NCI-H2227 (cell line): Measurements from ENCODE around the gene SLC43A3.
A peak's percentile ranks its signal among the peaks of the same experiment; 100 is the strongest.
"Not testable (repeated sequence)": the region's sequence is repeated elsewhere in the genome, so short reads cannot be mapped to it uniquely, and the experiment has no call there.

Source experiments
- DNase-seq: peaks from one replicate; lab custom pipeline; 2025; ENCODE audit not compliant: unreplicated experiment; lab: John Stamatoyannopoulos, UW

Gene SLC43A3

GRCh38 chr11:57460022-57460757 is 33.3 kb upstream of the SLC43A3 start, which contains the start of gene RTN4RL2:
Gene RTN4RL2, plus strand, starts transcription at chr11:57460528. Its CDS starts 338 bp downstream, at chr11:57460866.
- DNase-seq: peak; percentile 81

- DNase-seq: no peak
Observed at GRCh38 chr11:57459164-57460021, 32.5 kb upstream of the SLC43A3 start.

DNA sequence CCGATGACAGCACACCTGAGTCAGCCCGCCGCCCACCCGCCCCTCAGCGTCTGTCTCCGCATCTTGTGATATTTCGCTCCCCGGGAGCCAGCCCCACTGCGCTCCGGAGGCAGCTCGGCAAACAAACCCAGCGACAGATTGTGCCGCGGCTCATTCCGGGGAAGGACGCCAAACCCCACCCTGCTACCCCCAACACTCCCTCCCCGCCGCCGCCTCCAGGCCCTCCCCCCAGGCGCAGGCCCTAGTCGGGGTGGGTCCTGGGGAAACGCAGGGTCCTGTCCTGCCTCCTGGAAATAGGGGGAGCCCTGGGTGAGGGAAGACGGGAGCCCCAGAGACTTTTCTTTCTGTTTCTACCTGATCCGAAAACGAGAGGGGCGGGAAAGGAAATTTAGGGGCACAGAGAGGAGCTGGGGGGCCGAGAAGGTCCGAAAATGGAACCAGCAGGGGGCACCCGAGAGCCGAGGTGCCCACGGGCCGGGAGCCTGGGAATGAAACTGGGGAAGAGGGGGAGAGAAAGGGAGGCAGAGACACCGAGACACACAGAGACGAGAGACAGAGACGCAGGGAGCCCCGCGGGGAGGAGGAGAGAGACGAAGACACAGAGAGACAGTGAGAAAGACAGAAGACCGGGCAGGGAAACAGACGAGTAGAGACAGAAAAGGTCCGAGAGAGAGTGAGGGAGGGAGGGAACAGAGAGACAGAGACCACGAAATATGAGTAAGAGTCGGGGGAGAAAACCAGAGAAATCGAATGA is 31.7 kb upstream of the SLC43A3 start:
- DNase-seq: peak; percentile 64

- DNase-seq: peak; percentile 48
Observed at GRCh38 chr11:57458060-57458409, 31.1 kb upstream of the SLC43A3 start.

- DNase-seq: no peak
Observed at GRCh38 chr11:57457643-57458023, 30.7 kb upstream of the SLC43A3 start.

DNA sequence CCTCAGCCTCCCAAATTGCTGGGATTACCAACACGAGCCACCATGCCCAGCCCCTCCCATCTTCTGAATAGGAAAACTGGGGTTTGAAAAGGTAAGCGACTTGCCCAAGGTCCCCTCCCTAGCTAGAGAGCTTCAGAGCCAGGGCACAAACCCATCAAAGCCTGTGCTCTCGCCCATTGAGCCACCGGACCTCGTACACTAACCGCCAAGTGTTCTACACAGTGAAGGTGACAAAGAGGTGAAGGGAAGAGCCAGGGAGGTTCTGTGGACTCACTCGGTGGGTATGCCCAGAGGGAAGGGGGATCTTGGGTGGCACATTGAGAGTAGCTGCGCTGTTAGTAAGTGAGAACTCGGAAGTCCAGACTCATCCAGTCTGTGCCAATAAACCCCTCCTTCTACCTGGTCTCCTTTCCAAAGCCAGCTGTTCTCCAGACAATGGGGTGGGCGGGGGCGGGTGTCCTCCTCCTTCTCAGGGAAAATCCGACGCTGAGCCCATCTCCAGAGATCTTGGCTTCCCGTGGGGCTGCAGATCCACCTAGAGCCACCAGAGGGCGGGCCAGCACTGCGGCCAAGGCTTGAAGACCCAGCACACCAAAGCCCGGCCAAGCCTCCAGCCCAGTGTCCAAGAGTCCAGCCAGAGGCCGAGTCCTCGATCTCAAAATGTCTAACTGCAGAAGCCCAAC is 30.2 kb upstream of the SLC43A3 start:
- peak; percentile 92 for DNase-seq

DNA sequence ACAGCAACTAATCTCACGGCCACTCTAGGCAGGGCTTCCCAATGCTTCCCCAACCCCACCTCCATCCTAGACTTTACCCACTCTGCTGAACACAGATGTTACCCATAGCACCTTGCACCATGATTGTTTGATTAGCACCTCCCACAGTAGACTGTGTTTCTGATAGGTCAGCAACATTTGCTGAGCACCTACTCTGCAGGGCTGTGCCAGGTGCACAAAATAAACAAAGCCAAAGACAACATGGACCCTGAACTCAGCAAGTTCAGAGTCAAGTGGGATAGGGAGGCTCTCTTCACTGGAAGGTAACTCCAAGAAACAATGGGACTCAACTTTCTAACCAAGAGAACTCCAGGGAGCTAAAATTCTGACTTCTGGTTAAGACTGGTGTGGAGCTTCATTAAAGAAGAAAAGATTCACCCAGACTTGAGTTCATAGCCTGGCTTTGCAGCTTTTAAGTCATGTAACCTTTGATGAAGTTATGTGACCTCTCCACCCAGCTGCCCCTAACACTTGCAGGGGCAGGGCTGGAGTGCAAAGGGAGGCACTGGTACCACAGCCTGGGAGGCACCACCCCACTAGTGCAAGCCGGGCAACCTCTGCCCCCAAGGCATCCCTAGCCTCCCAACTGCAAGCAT is 26.7 kb upstream of the SLC43A3 start:
- DNase-seq: no peak

- DNase-seq: no peak
Observed at GRCh38 chr11:57446055-57446454, 19.1 kb upstream of the SLC43A3 start.

GRCh38 chr11:57445122-57445394 is 18.1 kb upstream of the SLC43A3 start:
- not testable (repeated sequence) for DNase-seq

DNA sequence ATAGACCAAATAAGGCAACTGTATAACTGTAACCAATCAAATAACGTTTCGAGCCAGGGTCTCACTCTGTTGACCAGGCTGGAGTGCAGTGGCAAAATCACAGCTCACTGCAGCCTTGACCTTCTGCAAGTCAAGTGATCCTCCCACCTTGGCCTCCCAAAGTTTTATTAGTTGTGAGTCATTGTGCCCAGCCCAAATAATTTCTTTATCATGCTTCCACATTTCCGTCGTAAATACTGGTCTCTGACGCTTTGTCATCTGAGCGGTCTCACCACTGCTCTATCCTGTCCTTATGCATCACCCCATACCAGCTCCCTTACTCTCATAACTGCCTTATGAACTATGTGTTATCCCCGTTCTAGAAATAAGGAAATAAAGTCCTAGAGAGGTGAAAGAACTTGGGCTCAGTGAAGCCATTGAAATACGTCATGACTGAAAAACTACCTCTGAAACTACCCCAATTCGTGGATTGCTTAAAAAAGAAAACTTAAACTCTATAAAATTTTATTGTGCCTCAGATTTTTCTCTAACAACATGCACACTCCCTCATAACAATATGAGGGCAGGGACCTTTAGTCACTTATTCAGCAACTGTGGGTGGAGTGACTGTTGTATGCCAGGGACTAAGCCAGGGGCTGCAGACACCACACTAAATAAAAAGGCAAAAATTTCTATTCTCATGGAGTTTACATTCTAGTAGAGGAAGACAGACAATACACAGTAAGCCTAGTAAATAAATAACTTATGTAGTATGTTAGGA is 17.6 kb upstream of the SLC43A3 start:
- DNase-seq: no peak

GRCh38 chr11:57440744-57441414 is 14.0 kb upstream of the SLC43A3 start:
- no peak for DNase-seq

DNA sequence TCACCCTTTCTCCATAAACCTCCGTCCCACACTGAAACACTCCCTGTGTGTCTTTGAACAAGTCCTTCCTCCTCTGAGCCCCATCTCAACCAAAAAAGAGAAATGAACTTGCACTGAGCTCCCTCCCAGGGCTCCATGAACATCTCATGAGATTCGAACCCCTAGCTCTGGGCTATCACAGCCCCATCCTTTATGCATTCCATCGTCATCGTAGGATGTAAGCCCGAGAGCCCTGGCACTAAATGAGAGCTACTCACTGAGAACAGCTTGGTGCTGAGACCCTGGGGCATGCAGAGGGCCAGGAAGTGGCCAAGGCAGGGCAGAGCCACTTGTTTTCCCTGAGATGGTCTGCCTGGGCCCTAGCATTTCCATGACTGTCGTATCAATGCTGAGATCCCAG is 12.9 kb upstream of the SLC43A3 start:
- no peak for DNase-seq

DNA sequence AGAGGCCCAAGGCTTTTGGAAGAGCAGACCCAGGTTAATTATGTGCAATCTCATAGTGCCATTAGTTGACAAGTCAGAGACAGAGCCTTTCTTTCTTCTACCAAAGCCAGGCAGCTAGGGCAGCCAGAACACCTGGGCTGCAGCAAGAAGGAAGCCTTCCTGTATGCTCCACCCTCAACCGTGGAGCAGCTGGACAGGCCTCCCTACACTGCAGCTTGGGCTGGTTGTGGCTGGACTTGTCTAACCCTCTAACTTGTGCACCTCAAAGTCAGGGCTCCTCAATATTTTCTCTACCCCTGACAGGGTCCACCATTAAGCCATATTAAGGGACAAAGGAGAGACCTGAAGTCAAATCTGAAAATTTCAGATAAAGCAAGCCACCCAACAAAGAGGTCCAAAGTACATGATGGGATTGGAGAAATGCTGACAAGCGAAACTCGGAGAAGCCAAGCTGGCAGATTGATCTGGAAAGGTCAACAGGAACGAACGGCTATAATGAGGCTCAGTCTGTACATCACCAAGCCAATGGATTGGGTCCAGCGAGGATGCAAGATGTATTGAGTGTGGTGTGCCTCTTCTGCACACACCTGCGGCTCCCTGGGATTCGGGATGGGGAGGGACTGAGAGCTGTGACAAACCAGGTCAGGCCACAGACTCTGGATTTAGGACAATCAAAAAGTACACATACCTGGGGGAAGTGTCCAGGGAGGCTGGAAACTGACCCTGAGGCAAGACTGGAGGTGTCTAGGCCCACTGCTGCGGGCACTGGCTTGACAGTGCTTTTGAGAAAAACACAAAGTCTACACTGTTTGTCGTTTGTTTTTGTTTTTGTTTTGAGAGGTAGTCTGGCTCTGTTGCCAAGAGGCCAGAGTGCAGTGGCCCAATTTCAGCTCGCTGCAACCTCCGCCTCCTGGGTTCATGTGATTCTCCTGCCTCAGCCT is 11.7 kb upstream of the SLC43A3 start:
- DNase-seq: no peak

GRCh38 chr11:57436031-57436430 is 9.1 kb upstream of the SLC43A3 start:
- no peak for DNase-seq

DNA sequence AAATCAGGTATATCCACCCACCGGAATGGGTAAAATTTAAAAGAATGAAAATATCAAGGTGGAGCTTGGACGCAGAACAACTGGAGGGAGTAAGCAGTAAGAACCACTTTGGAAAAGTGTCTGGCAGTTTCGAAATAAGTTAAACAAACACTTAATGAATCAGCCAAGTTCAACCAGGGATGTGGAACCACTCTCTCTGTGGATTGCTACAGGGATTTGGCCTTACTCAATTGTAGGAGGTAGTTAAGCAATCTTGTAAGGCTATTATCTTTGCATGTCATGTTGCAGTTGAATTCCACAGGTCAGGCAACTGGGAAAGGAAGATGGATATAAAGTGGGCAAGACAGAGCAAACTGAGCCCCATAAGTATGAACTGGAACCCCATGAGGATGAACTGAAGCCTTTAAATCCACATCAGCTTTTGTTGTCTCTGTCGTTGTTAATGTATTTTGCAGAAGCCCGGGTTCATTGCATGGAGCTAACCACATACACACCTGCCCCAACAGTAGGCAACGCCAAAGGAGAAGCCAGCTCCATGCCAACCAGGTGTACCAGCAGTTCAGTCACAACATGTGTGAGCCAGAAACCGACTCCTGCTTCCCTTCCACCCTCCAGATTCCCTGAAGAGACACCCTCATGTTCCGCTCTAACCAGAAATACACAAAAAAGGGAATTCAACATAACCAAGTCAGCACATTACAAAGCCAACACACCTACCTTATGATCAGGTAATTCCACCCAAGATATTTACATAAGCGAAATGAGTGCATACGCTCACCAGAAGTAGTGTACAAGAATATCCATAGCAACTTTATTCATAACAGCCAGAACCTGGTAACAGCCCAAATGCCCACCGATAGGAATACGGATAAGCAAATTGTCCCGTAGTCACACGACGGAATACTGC is 8.0 kb upstream of the SLC43A3 start:
- no peak for DNase-seq

- no peak for DNase-seq
Observed at GRCh38 chr11:57432714-57433163, 5.8 kb upstream of the SLC43A3 start.

- DNase-seq: no peak
Observed at GRCh38 chr11:57432149-57432561, 5.2 kb upstream of the SLC43A3 start.
